Muscle layer of colon (tissue), 2 donors: Measurements from ENCODE around the gene RHOT1.
"Not testable (repeated sequence)": the region's sequence is repeated elsewhere in the genome, so short reads cannot be mapped to it uniquely, and the experiment has no call there.

ENCODE experiments used
- H3K27ac ChIP-seq: one replicate; pipeline ENCODE4 v1.7.0; 2013; ENCODE audit warnings: low read depth, mild to moderate bottlenecking, low read length, moderate library complexity
- H3K27me3 ChIP-seq, 2 donors: one replicate each; pipeline ENCODE4 v1.7.0; 2013; ENCODE audit warnings: low read length in 2 of 2, mild to moderate bottlenecking in 2 of 2; ENCODE audit not compliant: insufficient read depth in 2 of 2, control insufficient read depth in 1 of 2
- H3K36me3 ChIP-seq: one replicate; pipeline ENCODE4 v1.7.0; 2013; ENCODE audit warnings: mild to moderate bottlenecking, low read length; ENCODE audit not compliant: insufficient read depth
- H3K4me1 ChIP-seq: one replicate; pipeline ENCODE4 v1.7.0; 2013; ENCODE audit warnings: mild to moderate bottlenecking, low read length; ENCODE audit not compliant: insufficient read depth
- H3K4me3 ChIP-seq, 2 donors: one replicate each; pipeline ENCODE4 v1.7.0; 2013; ENCODE audit warnings: low read length in 2 of 2, low read depth in 1 of 2, mild to moderate bottlenecking in 1 of 2, moderate library complexity in 1 of 2
- H3K9ac ChIP-seq: one replicate; pipeline ENCODE4 v1.7.0; 2013; ENCODE audit warnings: low read length
- H3K9me3 ChIP-seq: one replicate; pipeline ENCODE4 v1.7.0; 2013; ENCODE audit warnings: mild to moderate bottlenecking, low read length
- donor health status: abdominal sarcoma.
- donor health status: Adenocarcinoma of cecum.

The RHOT1 gene

GRCh38 chr17:32160526-32160925 is 18.2 kb downstream of the RHOT1 start:
- Histone ChIP-seq H3K9ac (no peak overlapping the region), H3K4me3 (no peak overlapping the region), H3K9me3 (no peaks in the 10 kb centered on the region), H3K36me3 (peaks cover 6% of the 10 kb centered on the region), H3K27ac (no peak overlapping the region), H3K4me1 (no peaks in the 10 kb centered on the region), H3K27me3 (no peaks in the 10 kb centered on the region)

GRCh38 chr17:32161029-32161428 is 18.7 kb downstream of the RHOT1 start:
- Histone ChIP-seq H3K27ac (no peak overlapping the region), H3K9ac (no peak overlapping the region), H3K27me3 (no peaks in the 10 kb centered on the region), H3K4me1 (no peaks in the 10 kb centered on the region), H3K9me3 (no peaks in the 10 kb centered on the region), H3K4me3 (no peak overlapping the region), H3K36me3 (peaks cover 6% of the 10 kb centered on the region)

GRCh38 chr17:32161506-32162365 is 19.4 kb downstream of the RHOT1 start:
- Histone ChIP-seq H3K27me3 (no peaks in the 10 kb centered on the region), H3K4me1 (no peaks in the 10 kb centered on the region), H3K4me3 (no peak overlapping the region), H3K36me3 (peaks cover 6% of the 10 kb centered on the region), H3K27ac (no peak overlapping the region), H3K9ac (no peak overlapping the region), H3K9me3 (no peaks in the 10 kb centered on the region)

DNA sequence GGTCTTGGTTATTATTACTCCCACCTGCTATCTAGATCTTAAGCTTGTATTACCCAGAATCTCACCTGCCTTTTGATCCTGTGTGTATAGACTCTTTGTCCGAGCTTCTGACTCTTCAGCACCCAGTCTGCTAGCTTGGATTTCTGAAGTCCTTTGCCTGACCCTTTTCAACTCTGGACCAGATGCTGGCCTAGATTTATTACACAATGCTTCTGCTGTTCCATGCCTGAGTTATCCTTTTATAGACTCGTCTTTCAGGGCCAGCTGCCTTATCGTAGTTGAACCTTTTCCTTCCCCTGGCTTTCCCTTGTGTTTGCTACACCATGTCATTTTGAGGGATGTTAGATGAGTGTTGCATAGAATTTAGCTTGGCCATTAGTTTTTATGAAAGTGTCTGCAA is 32.6 kb downstream of the RHOT1 start:
- Histone ChIP-seq H3K27me3 (no peaks in the 10 kb centered on the region), H3K36me3 (peaks cover 23% of the 10 kb centered on the region), H3K4me1 (no peaks in the 10 kb centered on the region), H3K4me3 (no peak overlapping the region), H3K9ac (no peak overlapping the region), H3K27ac (no peak overlapping the region), H3K9me3 (no peaks in the 10 kb centered on the region)

DNA sequence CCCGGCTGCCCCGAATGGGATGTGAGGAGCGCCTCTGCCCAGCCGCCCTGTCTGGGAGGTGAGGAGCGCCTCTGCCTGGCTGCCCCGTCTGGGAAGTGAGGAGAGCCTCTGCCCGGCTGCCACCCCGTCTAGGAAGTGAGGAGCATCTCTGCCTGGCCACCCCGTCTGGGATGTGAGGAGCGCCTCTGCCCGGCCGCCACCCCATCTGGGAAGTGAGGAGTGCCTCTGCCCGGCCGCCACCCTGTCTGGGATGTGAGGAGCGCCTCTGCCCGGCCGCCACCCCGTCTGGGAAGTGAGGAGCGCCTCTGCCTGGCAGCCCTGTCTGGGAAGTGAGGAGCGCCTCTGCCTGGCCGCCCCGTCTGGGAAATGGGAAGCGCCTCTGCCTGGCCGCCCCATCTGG is 36.4 kb downstream of the RHOT1 start:
- not testable (repeated sequence) for H3K4me1 ChIP-seq, H3K9ac ChIP-seq, H3K9me3 ChIP-seq, H3K27ac ChIP-seq, H3K4me3 ChIP-seq, H3K27me3 ChIP-seq
- H3K36me3 ChIP-seq, result peaks cover 23% of the 10 kb centered on the region

DNA sequence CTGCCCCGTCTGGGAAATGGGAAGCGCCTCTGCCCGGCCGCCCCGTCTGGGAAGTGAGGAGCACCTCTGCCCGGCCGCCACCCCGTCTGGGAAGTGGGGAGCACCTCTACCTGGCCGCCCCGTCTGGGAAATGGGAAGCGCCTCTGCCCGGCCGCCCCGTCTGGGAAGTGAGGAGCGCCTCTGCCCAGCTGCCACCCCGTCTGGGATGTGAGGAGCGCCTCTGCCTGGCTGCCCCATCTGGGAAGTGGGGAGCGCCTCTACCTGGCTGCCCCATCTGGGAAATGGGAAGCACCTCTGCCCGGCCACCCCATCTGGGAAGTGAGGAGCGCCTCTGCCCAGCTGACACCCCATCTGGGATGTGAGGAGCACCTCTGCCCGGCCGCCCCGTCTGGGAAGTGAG is 36.8 kb downstream of the RHOT1 start:
- H3K9me3 ChIP-seq, H3K4me1 ChIP-seq, H3K27ac ChIP-seq, H3K9ac ChIP-seq, H3K27me3 ChIP-seq, H3K4me3 ChIP-seq: not testable (repeated sequence)
- peaks cover 23% of the 10 kb centered on the region for H3K36me3 ChIP-seq

DNA sequence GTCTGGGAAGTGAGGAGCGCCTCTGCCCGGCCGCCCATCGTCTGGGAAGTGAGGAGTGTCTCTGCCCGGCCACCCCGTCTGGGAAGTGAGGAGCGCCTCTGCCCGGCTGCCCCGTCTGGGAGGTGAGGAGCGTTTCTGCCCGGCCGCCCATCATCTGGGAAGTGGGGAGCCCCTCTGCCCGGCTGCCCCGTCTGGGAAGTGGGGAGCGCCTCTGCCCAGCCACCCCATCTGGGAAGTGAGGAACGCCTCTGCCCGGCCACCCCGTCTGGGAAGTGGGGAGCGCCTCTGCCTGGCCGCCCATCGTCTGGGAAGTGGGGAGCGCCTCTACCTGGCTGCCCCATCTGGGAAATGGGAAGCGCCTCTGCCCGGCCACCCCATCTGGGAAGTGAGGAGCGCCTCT is 37.2 kb downstream of the RHOT1 start:
- H3K4me1 ChIP-seq, H3K4me3 ChIP-seq, H3K27ac ChIP-seq, H3K9me3 ChIP-seq, H3K27me3 ChIP-seq, H3K9ac ChIP-seq: not testable (repeated sequence)
- H3K36me3 ChIP-seq, result peaks cover 21% of the 10 kb centered on the region

GRCh38 chr17:32180262-32180661 is 38.0 kb downstream of the RHOT1 start:
- not testable (repeated sequence) for H3K27ac ChIP-seq, H3K27me3 ChIP-seq
- H3K36me3 ChIP-seq, result peaks cover 17% of the 10 kb centered on the region

GRCh38 chr17:32185875-32186274 is 43.6 kb downstream of the RHOT1 start:
- no peaks in the 10 kb centered on the region for H3K27me3 ChIP-seq
- no peaks in the 10 kb centered on the region for H3K9me3 ChIP-seq
- H3K4me1 ChIP-seq, result no peaks in the 10 kb centered on the region
- H3K4me3 ChIP-seq, result no peak overlapping the region
- H3K36me3 ChIP-seq, result peaks cover 4% of the 10 kb centered on the region
- H3K27ac ChIP-seq, result no peak overlapping the region
- H3K9ac ChIP-seq, result no peak overlapping the region

More at GRCh38 chr17:32180262-32180661, 38.0 kb downstream of the RHOT1 start:
- H3K4me3 ChIP-seq, H3K4me1 ChIP-seq, H3K9ac ChIP-seq, H3K9me3 ChIP-seq: not testable (repeated sequence)

GRCh38 chr17:32187271-32187670 is 45.0 kb downstream of the RHOT1 start:
- Histone ChIP-seq H3K9ac (no peak overlapping the region), H3K36me3 (peaks cover 4% of the 10 kb centered on the region), H3K4me3 (no peak overlapping the region), H3K9me3 (no peaks in the 10 kb centered on the region), H3K27ac (no peak overlapping the region), H3K27me3 (no peaks in the 10 kb centered on the region), H3K4me1 (no peaks in the 10 kb centered on the region)

- Histone ChIP-seq H3K9ac (no peak overlapping the region), H3K4me3 (no peak overlapping the region), H3K27me3 (no peaks in the 10 kb centered on the region), H3K36me3 (peaks cover 14% of the 10 kb centered on the region), H3K9me3 (no peaks in the 10 kb centered on the region), H3K4me1 (no peaks in the 10 kb centered on the region), H3K27ac (no peak overlapping the region)
Measured at GRCh38 chr17:32189343-32189742, 47.0 kb downstream of the RHOT1 start.

DNA sequence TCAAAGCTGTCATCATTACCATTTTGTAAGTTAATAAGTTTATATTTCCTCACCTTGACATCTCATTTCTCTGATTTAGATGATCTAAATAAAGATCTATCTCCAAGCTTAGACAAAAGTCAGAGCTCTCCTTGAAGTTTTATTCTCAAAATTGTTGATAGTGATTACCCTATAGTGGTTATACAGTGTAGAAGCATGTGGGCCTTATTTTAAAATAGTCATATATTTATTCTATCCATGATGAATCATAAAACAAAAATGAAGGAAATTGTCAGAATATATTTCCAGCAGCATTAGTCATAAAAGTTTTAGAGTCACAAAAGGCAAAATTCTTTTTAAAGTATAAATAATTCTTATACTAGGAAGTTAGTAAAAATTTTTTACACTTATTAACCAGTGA is 49.0 kb downstream of the RHOT1 start:
- Histone ChIP-seq H3K36me3 (peaks cover 21% of the 10 kb centered on the region), H3K9me3 (no peaks in the 10 kb centered on the region), H3K9ac (no peak overlapping the region), H3K4me1 (no peaks in the 10 kb centered on the region), H3K27me3 (no peaks in the 10 kb centered on the region), H3K4me3 (no peak overlapping the region), H3K27ac (no peak overlapping the region)
